Loucy (cell line): Measurements from ENCODE around the gene TMEM272.

Source experiments
- H2AFZ ChIP-seq: fragments of 200-600 bp; sonication (generic); 2 replicates; pipeline ENCODE4 v1.6.0; 2016; ENCODE audit warnings: antibody characterized with exemption, mild to moderate bottlenecking, low read length, moderate library complexity
- H3F3A ChIP-seq: fragments of 200-600 bp; 2 replicates; pipeline ENCODE4 v1.6.0; 2016; ENCODE audit warnings: antibody characterized with exemption, low read depth, mild to moderate bottlenecking
- H3K27me3 ChIP-seq: fragments of 200-600 bp; sonication (generic); 2 replicates; pipeline ENCODE4 v1.6.1; 2014; ENCODE audit warnings: low read length, mild to moderate bottlenecking; ENCODE audit not compliant: insufficient read depth, poor library complexity, severe bottlenecking
- H3K36me3 ChIP-seq: fragments of 200-600 bp; sonication (generic); 2 replicates; pipeline ENCODE4 v1.6.1; 2016; ENCODE audit warnings: low read length; ENCODE audit not compliant: insufficient read depth
- H3K4me1 ChIP-seq: fragments of 200-600 bp; sonication (generic); 2 replicates; pipeline ENCODE4 v1.5.1; 2014; ENCODE audit warnings: low read length, mild to moderate bottlenecking; ENCODE audit not compliant: insufficient read depth, poor library complexity, severe bottlenecking
- H3K4me2 ChIP-seq: fragments of 200-600 bp; sonication (generic); 2 replicates; pipeline ENCODE4 v1.6.0; 2014; ENCODE audit warnings: antibody characterized with exemption, low read length, low read depth, mild to moderate bottlenecking; ENCODE audit not compliant: poor library complexity, severe bottlenecking
- H3K4me3 ChIP-seq: fragments of 200-600 bp; sonication (generic); 2 replicates; pipeline ENCODE4 v1.5.1; 2014; ENCODE audit warnings: low read length, mild to moderate bottlenecking, mixed read lengths; ENCODE audit not compliant: poor library complexity, severe bottlenecking
- H3K79me2 ChIP-seq: fragments of 200-600 bp; sonication (generic); 2 replicates; pipeline ENCODE4 v1.6.1; 2014; ENCODE audit warnings: low read length; ENCODE audit not compliant: insufficient read depth
- H3K9ac ChIP-seq: fragments of 200-600 bp; sonication (generic); 2 replicates; pipeline ENCODE4 v1.6.0; 2014; ENCODE audit warnings: mild to moderate bottlenecking, low read depth, low read length, moderate library complexity; ENCODE audit not compliant: poor library complexity, severe bottlenecking
- H3K9me2 ChIP-seq: fragments of 200-600 bp; sonication (generic); replicated peaks from 2 replicates; pipeline ENCODE4 v1.6.1; 2016; ENCODE audit warnings: low read depth, low read length, mixed read lengths
- H3K9me3 ChIP-seq: fragments of 200-600 bp; sonication (generic); 2 replicates; pipeline ENCODE4 v1.6.1; 2014; ENCODE audit warnings: mild to moderate bottlenecking, antibody characterized with exemption, low read length, low read depth; ENCODE audit not compliant: insufficient read depth
- H4K20me1 ChIP-seq: fragments of 200-600 bp; sonication (generic); 2 replicates; pipeline ENCODE4 v1.6.0; 2014; ENCODE audit warnings: antibody characterized with exemption, low read length, mild to moderate bottlenecking; ENCODE audit not compliant: insufficient read depth, poor library complexity, severe bottlenecking
- CTCF ChIP-seq: fragments of 200-600 bp; sonication (generic); conservative IDR thresholded peaks from 2 replicates; pipeline ENCODE4 v1.5.1; 2014; ENCODE audit warnings: mild to moderate bottlenecking, antibody characterized with exemption, low read length
- EZH2phosphoT487 ChIP-seq: fragments of 200-600 bp; IDR thresholded peaks from 2 replicates; pipeline ENCODE4 v1.6.1; 2018; ENCODE audit warnings: antibody characterized with exemption, mild to moderate bottlenecking, moderate library complexity, borderline replicate concordance

TMEM272 gene

GRCh38 chr13:51882570-51883225 lies 37.7 kb upstream of the TMEM272 start:
- Histone ChIP-seq H3K9ac (no peak overlapping the region), H3K9me3 (peaks cover 19% of the 10 kb centered on the region; the same call in 1 of the 2 replicates), H3K36me3 (no peaks in the 10 kb centered on the region), H3K27me3 (no peaks in the 10 kb centered on the region), H2AFZ (no peak overlapping the region), H3K4me1 (peaks cover 29% of the 10 kb centered on the region), H3K79me2 (no peaks in the 10 kb centered on the region), H4K20me1 (no peaks in the 10 kb centered on the region), H3F3A (no peaks in the 10 kb centered on the region), H3K4me2 (no peak overlapping the region), H3K9me2 (no peaks in the 10 kb centered on the region), H3K4me3 (no peak overlapping the region)
- TF ChIP-seq CTCF: no peak
- TF ChIP-seq EZH2phosphoT487: no peak

- Histone ChIP-seq H3K79me2 (no peaks in the 10 kb centered on the region), H3K4me2 (peak overlapping the region; percentile 25), H3K36me3 (no peaks in the 10 kb centered on the region), H2AFZ (no peak overlapping the region), H3K4me3 (no peak overlapping the region), H3K9ac (no peak overlapping the region), H3F3A (no peaks in the 10 kb centered on the region), H3K27me3 (no peaks in the 10 kb centered on the region), H3K9me2 (no peaks in the 10 kb centered on the region), H3K4me1 (peaks cover 37% of the 10 kb centered on the region), H4K20me1 (no peaks in the 10 kb centered on the region), H3K9me3 (peaks cover 19% of the 10 kb centered on the region; the same call in 1 of the 2 replicates)
- no peak for TF ChIP-seq CTCF
- no peak for TF ChIP-seq EZH2phosphoT487
These were observed 36.3 kb upstream of the TMEM272 start for GRCh38 chr13:51881296-51881695.

- Histone ChIP-seq H3K36me3 (no peaks in the 10 kb centered on the region), H3K9me3 (peaks cover 19% of the 10 kb centered on the region; the same call in 1 of the 2 replicates), H3K9ac (no peak overlapping the region), H3K79me2 (no peaks in the 10 kb centered on the region), H2AFZ (peak overlapping the region; percentile 56), H3K4me3 (no peak overlapping the region), H3K9me2 (no peaks in the 10 kb centered on the region), H3K4me1 (peaks cover 43% of the 10 kb centered on the region), H3K27me3 (no peaks in the 10 kb centered on the region), H3K4me2 (peak overlapping the region; percentile 1), H4K20me1 (no peaks in the 10 kb centered on the region), H3F3A (no peaks in the 10 kb centered on the region)
- no peak for TF ChIP-seq EZH2phosphoT487
- TF ChIP-seq CTCF: no peak
These were observed 34.2 kb upstream of the TMEM272 start for GRCh38 chr13:51879133-51879532.
